SK-N-SH treated with all-trans-retinoic acid at 6 μM for 48 hours (cell line): ENCODE results near the gene TEX14.

Experiments used
- ATAC-seq: fragments of 200-7000 bp; cut with Tn5 transposase; 3 replicates; pipeline ENCODE4 v1.9.1; 2020; ENCODE audit warnings: mild to moderate bottlenecking, moderate library complexity
- ARNTL ChIP-seq: fragments of 450-650 bp; formaldehyde crosslinking; IDR thresholded peaks from 2 replicates; pipeline ENCODE4 v1.5.0; 2020; ENCODE audit warnings: low read depth, mild to moderate bottlenecking, moderate library complexity, borderline replicate concordance
- BACH2 ChIP-seq: fragments of 250-450 bp; sonication (Bioruptor Pico); IDR thresholded peaks from 2 replicates; pipeline ENCODE4 v1.9.0; 2021; ENCODE audit warnings: mild to moderate bottlenecking, borderline replicate concordance
- CSDC2 ChIP-seq: fragments of 250-450 bp; sonication (Bioruptor Pico); IDR thresholded peaks from 2 replicates; pipeline ENCODE4 v1.5.0; 2020; ENCODE audit warnings: mild to moderate bottlenecking, moderate library complexity
- CSRNP3 ChIP-seq: fragments of 250-450 bp; sonication (Bioruptor Pico); IDR thresholded peaks from 2 replicates; pipeline ENCODE4 v1.5.1; 2021; ENCODE audit warnings: mild to moderate bottlenecking, moderate library complexity
- ESRRG ChIP-seq: fragments of 250-450 bp; sonication (Bioruptor Pico); IDR thresholded peaks from 2 replicates; pipeline ENCODE4 v1.6.1; 2021; ENCODE audit warnings: mild to moderate bottlenecking
- ISL1 ChIP-seq: fragments of 250-450 bp; sonication (Bioruptor Pico); IDR thresholded peaks from 2 replicates; pipeline ENCODE4 v2.1.2; 2022; ENCODE audit warnings: mild to moderate bottlenecking, moderate library complexity
- OSR1 ChIP-seq: fragments of 250-450 bp; sonication (Bioruptor Pico); IDR thresholded peaks from 2 replicates; pipeline ENCODE4 v1.8.0; 2022; ENCODE audit warnings: moderate library complexity, mild to moderate bottlenecking, inconsistent platforms
- POU6F1 ChIP-seq: fragments of 250-450 bp; sonication (Bioruptor Pico); IDR thresholded peaks from 2 replicates; pipeline ENCODE4 v1.8.0; 2021; ENCODE audit warnings: low read depth, mild to moderate bottlenecking, moderate library complexity, borderline replicate concordance
- PPARA ChIP-seq: fragments of 250-450 bp; sonication (Bioruptor Pico); IDR thresholded peaks from 2 replicates; pipeline ENCODE4 v1.5.0; 2020; ENCODE audit warnings: mild to moderate bottlenecking, borderline replicate concordance
- RARB ChIP-seq: fragments of 250-450 bp; sonication (Bioruptor Pico); IDR thresholded peaks from 2 replicates; pipeline ENCODE4 v1.8.0; 2021; ENCODE audit warnings: mild to moderate bottlenecking, moderate library complexity
- SNAI2 ChIP-seq: fragments of 250-450 bp; sonication (Bioruptor Pico); IDR thresholded peaks from 2 replicates; pipeline ENCODE4 v1.5.0; 2020; ENCODE audit warnings: mild to moderate bottlenecking, moderate library complexity
- TCF4 ChIP-seq: fragments of 250-450 bp; sonication (Bioruptor Pico); IDR thresholded peaks from 2 replicates; pipeline ENCODE4 v1.8.0; 2021; ENCODE audit warnings: mild to moderate bottlenecking, moderate library complexity, borderline replicate concordance
- TOX ChIP-seq: fragments of 250-450 bp; sonication (Bioruptor Pico); IDR thresholded peaks from 2 replicates; pipeline ENCODE4 v1.8.0; 2021; ENCODE audit warnings: mild to moderate bottlenecking, moderate library complexity, borderline replicate concordance
- ZC3H10 ChIP-seq: fragments of 250-450 bp; sonication (Bioruptor Pico); IDR thresholded peaks from 2 replicates; pipeline ENCODE4 v1.5.1; 2021; ENCODE audit warnings: mild to moderate bottlenecking, moderate library complexity
- ZFP3 ChIP-seq: fragments of 250-450 bp; sonication (Bioruptor Pico); IDR thresholded peaks from 2 replicates; pipeline ENCODE4 v1.5.0; 2020; ENCODE audit warnings: mild to moderate bottlenecking, moderate library complexity
- ZFP30 ChIP-seq: fragments of 450-650 bp; formaldehyde crosslinking; IDR thresholded peaks from 2 replicates; pipeline ENCODE4 v1.5.0; 2022; ENCODE audit warnings: mild to moderate bottlenecking, moderate library complexity
- ZNF565 ChIP-seq: fragments of 450-650 bp; formaldehyde crosslinking; conservative IDR thresholded peaks from 2 replicates; pipeline ENCODE4 v1.5.0; 2020; ENCODE audit warnings: low read depth, mild to moderate bottlenecking, moderate library complexity
- ZNF70 ChIP-seq: fragments of 450-650 bp; formaldehyde crosslinking; IDR thresholded peaks from 2 replicates; pipeline ENCODE4 v1.5.0; 2020; ENCODE audit warnings: mild to moderate bottlenecking, moderate library complexity
- TF ChIP-seq, protein P1 (sequence below): fragments of 250-450 bp; sonication (Bioruptor Pico); IDR thresholded peaks from 2 replicates; pipeline ENCODE4 v1.5.1; 2020; ENCODE audit warnings: low read depth, mild to moderate bottlenecking, moderate library complexity
- TF ChIP-seq, protein P2 (sequence below): fragments of 250-450 bp; sonication (Bioruptor Pico); IDR thresholded peaks from 2 replicates; pipeline ENCODE4 v1.8.0; 2020; ENCODE audit warnings: mild to moderate bottlenecking, moderate library complexity, borderline replicate concordance
- TF ChIP-seq, protein P3 (sequence below): fragments of 250-450 bp; sonication (Bioruptor Pico); IDR thresholded peaks from 2 replicates; pipeline ENCODE4 v1.5.0; 2020; ENCODE audit warnings: mild to moderate bottlenecking, moderate library complexity

Gene TEX14

GRCh38 chr17:58640202-58640601 is 51.6 kb downstream of the TEX14 start (continued):
- TF ChIP-seq, protein P1, sequence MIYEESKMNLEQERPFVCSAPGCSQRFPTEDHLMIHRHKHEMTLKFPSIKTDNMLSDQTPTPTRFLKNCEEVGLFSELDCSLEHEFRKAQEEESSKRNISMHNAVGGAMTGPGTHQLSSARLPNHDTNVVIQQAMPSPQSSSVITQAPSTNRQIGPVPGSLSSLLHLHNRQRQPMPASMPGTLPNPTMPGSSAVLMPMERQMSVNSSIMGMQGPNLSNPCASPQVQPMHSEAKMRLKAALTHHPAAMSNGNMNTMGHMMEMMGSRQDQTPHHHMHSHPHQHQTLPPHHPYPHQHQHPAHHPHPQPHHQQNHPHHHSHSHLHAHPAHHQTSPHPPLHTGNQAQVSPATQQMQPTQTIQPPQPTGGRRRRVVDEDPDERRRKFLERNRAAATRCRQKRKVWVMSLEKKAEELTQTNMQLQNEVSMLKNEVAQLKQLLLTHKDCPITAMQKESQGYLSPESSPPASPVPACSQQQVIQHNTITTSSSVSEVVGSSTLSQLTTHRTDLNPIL (CRISPR knock-in tag) = no peak
- TF ChIP-seq ZNF565 (CRISPR knock-in tag) (no peak), ZFP30 (CRISPR knock-in tag) (no peak)
- TF ChIP-seq, protein P2, sequence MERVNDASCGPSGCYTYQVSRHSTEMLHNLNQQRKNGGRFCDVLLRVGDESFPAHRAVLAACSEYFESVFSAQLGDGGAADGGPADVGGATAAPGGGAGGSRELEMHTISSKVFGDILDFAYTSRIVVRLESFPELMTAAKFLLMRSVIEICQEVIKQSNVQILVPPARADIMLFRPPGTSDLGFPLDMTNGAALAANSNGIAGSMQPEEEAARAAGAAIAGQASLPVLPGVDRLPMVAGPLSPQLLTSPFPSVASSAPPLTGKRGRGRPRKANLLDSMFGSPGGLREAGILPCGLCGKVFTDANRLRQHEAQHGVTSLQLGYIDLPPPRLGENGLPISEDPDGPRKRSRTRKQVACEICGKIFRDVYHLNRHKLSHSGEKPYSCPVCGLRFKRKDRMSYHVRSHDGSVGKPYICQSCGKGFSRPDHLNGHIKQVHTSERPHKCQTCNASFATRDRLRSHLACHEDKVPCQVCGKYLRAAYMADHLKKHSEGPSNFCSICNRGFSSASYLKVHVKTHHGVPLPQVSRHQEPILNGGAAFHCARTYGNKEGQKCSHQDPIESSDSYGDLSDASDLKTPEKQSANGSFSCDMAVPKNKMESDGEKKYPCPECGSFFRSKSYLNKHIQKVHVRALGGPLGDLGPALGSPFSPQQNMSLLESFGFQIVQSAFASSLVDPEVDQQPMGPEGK (CRISPR knock-in tag) = no peak

DNA sequence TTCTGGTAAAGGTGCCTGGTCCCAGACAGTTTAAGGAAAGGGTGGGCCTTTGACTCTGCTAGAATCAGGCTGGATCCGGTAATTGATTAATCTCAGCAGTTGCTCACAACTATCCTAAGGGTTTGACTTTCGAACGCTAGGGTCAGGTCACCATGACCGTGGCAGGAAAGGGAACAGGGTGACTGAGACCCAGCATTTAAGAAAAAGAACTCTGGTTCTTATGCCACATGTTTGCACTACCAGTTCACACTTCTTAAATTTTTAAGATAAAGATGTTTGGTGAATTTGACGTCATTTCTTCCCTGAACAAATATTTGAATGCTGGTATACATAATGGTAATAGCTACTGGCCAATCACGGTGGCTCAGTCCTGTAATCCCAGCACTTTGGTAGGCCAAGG is 52.2 kb downstream of the TEX14 start:
- ATAC-seq = no peak
- TF ChIP-seq ZNF70 (CRISPR knock-in tag) (no peak), ISL1 (no peak), ZNF565 (CRISPR knock-in tag) (no peak), OSR1 (CRISPR knock-in tag) (no peak), ZC3H10 (no peak), RARB (CRISPR knock-in tag) (no peak), PPARA (no peak), SNAI2 (no peak), BACH2 (CRISPR knock-in tag) (no peak), TCF4 (no peak), TOX (CRISPR knock-in tag) (no peak), ZFP30 (CRISPR knock-in tag) (no peak), ARNTL (CRISPR knock-in tag) (no peak), POU6F1 (no peak), CSDC2 (CRISPR knock-in tag) (no peak), ZFP3 (CRISPR knock-in tag) (no peak), ESRRG (no peak)
- TF ChIP-seq, protein P2 (CRISPR knock-in tag) = no peak
- TF ChIP-seq, protein P1 (CRISPR knock-in tag) = no peak
- TF ChIP-seq, protein P3, sequence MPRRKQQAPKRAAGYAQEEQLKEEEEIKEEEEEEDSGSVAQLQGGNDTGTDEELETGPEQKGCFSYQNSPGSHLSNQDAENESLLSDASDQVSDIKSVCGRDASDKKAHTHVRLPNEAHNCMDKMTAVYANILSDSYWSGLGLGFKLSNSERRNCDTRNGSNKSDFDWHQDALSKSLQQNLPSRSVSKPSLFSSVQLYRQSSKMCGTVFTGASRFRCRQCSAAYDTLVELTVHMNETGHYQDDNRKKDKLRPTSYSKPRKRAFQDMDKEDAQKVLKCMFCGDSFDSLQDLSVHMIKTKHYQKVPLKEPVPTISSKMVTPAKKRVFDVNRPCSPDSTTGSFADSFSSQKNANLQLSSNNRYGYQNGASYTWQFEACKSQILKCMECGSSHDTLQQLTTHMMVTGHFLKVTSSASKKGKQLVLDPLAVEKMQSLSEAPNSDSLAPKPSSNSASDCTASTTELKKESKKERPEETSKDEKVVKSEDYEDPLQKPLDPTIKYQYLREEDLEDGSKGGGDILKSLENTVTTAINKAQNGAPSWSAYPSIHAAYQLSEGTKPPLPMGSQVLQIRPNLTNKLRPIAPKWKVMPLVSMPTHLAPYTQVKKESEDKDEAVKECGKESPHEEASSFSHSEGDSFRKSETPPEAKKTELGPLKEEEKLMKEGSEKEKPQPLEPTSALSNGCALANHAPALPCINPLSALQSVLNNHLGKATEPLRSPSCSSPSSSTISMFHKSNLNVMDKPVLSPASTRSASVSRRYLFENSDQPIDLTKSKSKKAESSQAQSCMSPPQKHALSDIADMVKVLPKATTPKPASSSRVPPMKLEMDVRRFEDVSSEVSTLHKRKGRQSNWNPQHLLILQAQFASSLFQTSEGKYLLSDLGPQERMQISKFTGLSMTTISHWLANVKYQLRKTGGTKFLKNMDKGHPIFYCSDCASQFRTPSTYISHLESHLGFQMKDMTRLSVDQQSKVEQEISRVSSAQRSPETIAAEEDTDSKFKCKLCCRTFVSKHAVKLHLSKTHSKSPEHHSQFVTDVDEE = no peak

DNA sequence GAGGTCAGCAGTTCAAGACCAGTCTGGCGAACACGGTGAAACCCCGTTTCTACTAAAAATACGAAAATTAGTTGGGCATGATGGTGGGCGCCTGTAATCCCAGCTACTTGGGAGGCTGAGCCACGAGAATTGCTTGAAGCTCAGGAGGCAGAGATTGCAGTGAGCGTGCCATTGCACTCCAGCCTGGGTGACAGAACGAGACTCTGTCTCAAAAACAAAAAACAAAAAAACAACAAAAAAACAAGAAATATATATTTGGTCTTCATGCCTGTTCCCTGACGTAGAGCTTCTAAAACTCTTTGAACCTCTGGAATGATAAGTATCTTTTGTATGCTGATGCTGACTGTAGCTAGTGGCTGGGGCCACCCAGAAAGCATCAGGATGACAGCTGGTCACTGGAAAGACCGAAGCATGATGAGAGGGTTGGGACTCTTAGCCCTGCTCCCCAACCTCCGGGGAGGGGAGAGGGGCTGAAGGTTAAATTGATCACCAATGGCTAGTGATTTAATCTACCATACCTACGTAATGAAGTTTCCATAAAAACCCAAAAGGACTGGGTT is 54.8 kb downstream of the TEX14 start:
- no peak for ATAC-seq
- TF ChIP-seq CSRNP3 = no peak
